GM18507 (cell line): ENCODE measurements around the gene MBNL2.
A peak's percentile ranks its signal among the peaks of the same experiment; 100 is the strongest.

Source experiments
- DNase-seq: peaks from one replicate; pipeline ENCODE4 v3.0.0; 2011; ENCODE audit warnings: low read depth; ENCODE audit not compliant: insufficient read length; ENCODE audit errors: extremely low spot score
- FAIRE-seq: peaks from 2 replicates; lab custom pipeline; 2011; peaks lifted over from hg19 to GRCh38; lab: Jason Lieb, UNC

MBNL2 gene

GRCh38 chr13:97221989-97222700 is at the start of gene MBNL2:
Gene MBNL2, plus strand, starts transcription at chr13:97222333. Its CDS starts 53,903 bp downstream, at chr13:97276236.
- DNase-seq (peak; percentile 57), FAIRE-seq (peak; percentile 96)

- no peak for DNase-seq
- no peak for FAIRE-seq
Measured at GRCh38 chr13:97174638-97175037, 47.5 kb upstream of the MBNL2 start.

DNA sequence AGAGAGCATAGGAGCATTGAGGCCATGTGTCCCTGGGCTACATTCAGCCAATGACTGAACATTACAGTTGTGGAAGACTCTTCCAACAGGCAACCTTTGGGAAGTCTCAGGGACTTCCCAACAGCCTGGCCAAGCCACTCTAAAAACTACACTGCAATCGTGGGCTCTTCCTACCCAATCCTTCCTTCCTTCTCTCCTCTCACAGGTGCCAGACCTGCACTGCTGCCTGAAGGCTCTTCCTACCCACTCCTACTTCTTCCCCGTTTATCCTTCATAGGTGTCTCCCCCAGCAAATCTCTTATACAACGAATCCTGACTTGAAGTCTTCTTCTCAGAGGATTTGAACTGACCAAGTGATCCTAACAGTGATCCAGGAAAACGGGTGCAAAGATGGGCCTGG is 47.1 kb upstream of the MBNL2 start:
- DNase-seq (no peak), FAIRE-seq (no peak)

- no peak for DNase-seq
- no peak for FAIRE-seq
Measured at GRCh38 chr13:97179501-97179900, 42.6 kb upstream of the MBNL2 start.

DNA sequence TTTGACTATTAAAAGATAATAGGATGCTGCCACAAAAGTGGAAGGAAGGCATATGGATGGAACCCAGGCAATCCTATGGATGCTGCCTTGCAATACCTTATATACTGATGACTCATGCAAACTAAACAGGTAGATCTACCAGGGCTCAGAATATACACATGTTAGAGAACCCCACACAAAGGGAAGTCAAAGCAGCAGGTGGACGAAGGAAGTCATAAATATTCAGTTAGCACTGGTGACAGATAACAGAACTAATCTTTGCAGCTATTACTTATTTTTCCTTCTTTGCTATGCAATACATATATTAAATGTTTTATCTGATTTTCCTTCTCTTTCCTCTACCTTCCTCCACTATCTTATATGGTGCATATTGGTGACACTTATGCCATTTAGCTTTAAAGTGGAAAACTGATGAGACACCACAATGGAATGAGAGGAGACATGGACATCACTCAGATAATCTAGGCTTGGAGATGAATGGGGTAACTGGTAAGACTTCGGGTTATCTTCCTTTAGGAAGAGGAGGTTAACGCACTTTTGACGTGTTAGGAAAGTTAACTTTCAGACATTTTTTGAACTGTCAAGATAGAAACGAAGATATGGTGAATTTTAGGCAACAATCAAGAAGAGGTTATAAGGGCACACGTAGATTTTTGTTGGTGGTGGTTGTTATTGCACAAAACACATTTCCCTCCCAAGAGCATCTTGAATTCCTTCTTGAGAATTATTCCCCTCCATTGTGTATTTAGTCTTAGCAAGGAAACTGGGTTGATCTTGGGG is 39.8 kb upstream of the MBNL2 start:
- FAIRE-seq: no peak
- DNase-seq: no peak

GRCh38 chr13:97185291-97185690 is 36.8 kb upstream of the MBNL2 start:
- DNase-seq (no peak), FAIRE-seq (no peak)

GRCh38 chr13:97185751-97186150 is 36.4 kb upstream of the MBNL2 start:
- no peak for DNase-seq

GRCh38 chr13:97188207-97188606 is 33.9 kb upstream of the MBNL2 start:
- FAIRE-seq: no peak

More at GRCh38 chr13:97185751-97186150, 36.4 kb upstream of the MBNL2 start:
- no peak for FAIRE-seq

GRCh38 chr13:97189928-97190327 is 32.2 kb upstream of the MBNL2 start:
- no peak for DNase-seq
- FAIRE-seq: no peak

More at GRCh38 chr13:97188207-97188606, 33.9 kb upstream of the MBNL2 start:
- DNase-seq: no peak

GRCh38 chr13:97191142-97191541 is 31.0 kb upstream of the MBNL2 start:
- no peak for FAIRE-seq
- DNase-seq: no peak

- DNase-seq (no peak), FAIRE-seq (no peak)
Measured at GRCh38 chr13:97191615-97192014, 30.5 kb upstream of the MBNL2 start.

DNA sequence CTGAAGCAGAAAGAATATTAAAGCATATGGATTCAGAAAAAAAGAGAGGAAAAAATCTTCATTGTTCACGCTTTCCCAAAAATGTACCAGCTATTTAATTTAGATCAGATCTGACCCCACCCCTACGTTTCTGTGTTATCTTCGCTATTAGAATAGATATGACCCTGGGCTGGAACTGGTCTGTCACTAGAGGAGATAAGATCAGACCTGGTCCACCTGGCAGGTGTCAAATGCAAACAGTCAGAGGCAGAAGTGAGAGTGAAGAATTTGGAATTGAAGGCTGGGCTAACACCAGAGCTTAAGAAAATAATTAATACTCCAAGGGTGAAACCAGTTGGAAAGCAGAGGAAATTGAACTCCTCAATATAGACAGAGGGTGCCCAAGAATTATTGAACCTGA is 30.0 kb upstream of the MBNL2 start:
- FAIRE-seq (no peak), DNase-seq (no peak)

- FAIRE-seq (no peak), DNase-seq (no peak)
Measured at GRCh38 chr13:97193577-97193976, 28.6 kb upstream of the MBNL2 start.

DNA sequence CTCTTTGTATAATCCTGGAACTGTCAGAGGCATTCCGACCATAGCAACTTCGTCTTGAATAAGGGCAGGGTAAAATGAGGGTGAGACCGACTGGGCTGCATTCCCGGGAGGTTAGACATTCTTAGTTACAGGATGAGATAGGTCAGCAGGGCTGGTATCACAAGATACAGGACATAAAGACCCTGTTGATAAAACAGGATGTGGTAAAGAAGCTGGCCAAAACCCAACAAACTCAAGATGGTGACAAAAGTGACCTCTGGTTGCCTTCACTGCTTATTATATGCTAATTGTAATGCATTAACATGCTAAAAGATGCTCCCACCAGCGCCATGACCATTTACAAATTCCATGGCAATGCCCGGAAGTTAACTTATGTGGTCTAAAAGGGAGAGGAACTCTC is 27.7 kb upstream of the MBNL2 start:
- DNase-seq: no peak

GRCh38 chr13:97196340-97196739 is 25.8 kb upstream of the MBNL2 start:
- FAIRE-seq (no peak), DNase-seq (no peak)

More for the DNA sequence above, 27.7 kb upstream of the MBNL2 start:
- FAIRE-seq: no peak

DNA sequence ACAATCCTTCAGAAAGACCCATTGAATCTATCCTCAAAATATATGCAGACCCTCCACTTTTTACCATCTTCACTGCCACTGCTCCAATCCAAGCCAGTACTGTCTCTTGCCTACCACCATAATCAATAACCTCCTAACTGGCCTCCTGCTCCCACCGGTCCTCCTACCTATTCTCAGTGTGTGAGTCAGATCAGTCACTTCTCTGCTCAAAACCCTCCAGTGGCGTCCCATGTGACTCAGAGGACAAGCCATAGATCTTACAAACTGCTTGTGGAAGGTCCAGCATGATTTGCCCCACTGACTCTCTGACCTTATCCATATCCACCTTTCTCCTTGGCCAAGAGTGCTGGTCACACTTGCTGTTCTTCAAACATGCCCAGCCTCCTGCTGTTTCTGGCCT is 23.4 kb upstream of the MBNL2 start:
- FAIRE-seq: no peak
- DNase-seq: no peak

DNA sequence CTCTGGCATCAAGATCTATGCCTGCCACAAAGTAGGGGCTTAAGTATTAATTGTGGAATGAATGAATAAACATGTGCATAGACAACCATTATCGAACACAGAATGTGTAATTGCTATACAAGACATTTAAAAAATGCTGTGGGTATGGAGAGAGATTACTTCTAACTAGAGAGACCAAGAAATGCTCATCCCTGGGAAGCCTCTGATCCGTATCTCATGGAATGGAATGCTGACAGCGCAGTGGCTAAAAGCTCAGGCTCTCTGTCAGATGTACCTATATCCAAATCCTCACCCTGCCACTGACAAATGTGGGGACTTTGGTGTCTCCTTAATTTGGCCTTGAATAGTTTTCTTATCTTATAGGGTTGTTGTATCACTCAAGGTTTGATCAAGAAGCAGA is 22.7 kb upstream of the MBNL2 start:
- DNase-seq (no peak), FAIRE-seq (no peak)

DNA sequence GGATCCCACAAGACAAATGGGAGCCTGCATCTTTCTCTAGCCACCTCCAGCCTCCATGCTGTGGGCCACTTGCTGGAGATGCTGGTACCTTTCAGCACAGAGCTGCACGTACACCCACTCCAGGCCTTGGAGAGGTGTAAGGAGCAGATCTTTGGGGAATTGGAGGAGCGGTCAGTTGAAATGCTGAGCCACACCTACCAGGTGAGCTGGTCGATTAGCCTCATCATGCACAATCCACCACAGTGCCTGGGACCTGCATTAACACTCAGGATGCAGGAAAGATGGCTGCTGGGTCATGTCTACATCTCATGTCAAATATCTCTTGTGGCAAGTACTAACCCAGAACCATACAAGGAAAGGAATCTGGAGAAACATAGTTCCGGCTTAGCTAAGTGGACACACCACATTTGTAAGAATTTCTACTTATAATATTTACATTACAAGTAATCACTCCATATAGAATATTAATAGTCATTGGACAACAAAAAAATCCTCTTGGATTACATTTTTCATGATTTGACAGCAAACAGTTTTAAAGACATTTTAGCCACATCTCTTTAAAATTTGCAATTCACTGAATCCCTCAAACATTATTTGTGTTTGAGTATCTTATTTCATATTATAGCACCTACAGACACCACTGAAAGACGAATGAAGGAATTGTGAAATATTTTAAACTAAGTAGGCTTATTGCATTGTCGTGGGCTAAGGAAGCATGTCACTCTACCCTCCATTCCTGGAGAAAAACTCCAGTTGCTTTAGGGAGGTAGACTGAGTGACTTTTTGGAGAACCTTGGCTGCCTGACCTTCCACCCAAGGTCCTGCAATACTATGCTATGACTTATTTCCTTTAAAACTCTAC is 21.8 kb upstream of the MBNL2 start:
- no peak for FAIRE-seq
- DNase-seq: no peak

DNA sequence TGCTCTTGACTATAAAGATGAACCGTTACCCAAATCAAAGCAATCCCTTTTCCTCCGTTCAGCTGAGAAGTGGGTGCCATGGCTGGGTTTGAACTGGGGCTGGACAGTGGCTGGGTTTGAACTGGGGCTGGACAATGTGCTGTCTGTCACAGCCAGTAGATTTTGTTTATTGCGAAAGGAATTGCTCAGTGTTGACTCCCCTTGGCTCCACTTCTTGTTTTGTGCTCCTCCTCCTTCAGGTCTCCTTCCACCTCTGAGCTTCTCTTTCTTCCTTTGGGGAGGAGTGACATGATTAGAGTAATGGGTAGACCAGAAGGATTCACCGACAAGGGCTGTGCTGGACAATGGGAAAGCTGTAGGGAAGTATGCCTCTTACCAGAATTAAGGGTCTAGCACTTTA is 19.4 kb upstream of the MBNL2 start:
- no peak for FAIRE-seq
- DNase-seq: no peak

GRCh38 chr13:97205465-97205864 is 16.7 kb upstream of the MBNL2 start:
- DNase-seq (no peak), FAIRE-seq (no peak)
